BLaER1 (cell line): ENCODE results near the gene LNX1.

Experiments used
- H3K27ac ChIP-seq: shearing (Covaris generic); formaldehyde crosslinking; 2 replicates; pipeline ENCODE4 v1.8.1; 2022
- H3K27me3 ChIP-seq: shearing (Covaris generic); formaldehyde crosslinking; 2 replicates; pipeline ENCODE4 v1.8.1; 2022
- H3K36me3 ChIP-seq: shearing (Covaris generic); formaldehyde crosslinking; 2 replicates; pipeline ENCODE4 v1.8.1; 2022
- H3K4me1 ChIP-seq: shearing (Covaris generic); formaldehyde crosslinking; 2 replicates; pipeline ENCODE4 v1.8.1; 2022
- H3K4me2 ChIP-seq: shearing (Covaris generic); formaldehyde crosslinking; 2 replicates; pipeline ENCODE4 v1.8.1; 2022
- H3K4me3 ChIP-seq: shearing (Covaris generic); formaldehyde crosslinking; 2 replicates; pipeline ENCODE4 v1.8.1; 2022
- H3K9ac ChIP-seq: shearing (Covaris generic); formaldehyde crosslinking; 2 replicates; pipeline ENCODE4 v1.8.1; 2022
- H3K9me3 ChIP-seq: shearing (Covaris generic); formaldehyde crosslinking; 2 replicates; pipeline ENCODE4 v1.8.1; 2022
- H4K20me1 ChIP-seq: shearing (Covaris generic); formaldehyde crosslinking; 2 replicates; pipeline ENCODE4 v1.8.1; 2022
- Cebpa-rat ChIP-seq: shearing (Covaris generic); IDR thresholded peaks from 2 replicates; pipeline ENCODE4 v1.8.1; 2022

Gene LNX1

GRCh38 chr4:53591372-53591892, at the start of gene LNX1:
LNX1 (minus strand) TSS chr4:53591486; CDS start chr4:53574002, 17,484 bp downstream.
- H3K9ac ChIP-seq = no peak within 1 kb of the TSS
- H3K36me3 ChIP-seq = no peaks in the 10 kb centered on the region
- H3K27ac ChIP-seq = no peak within 1 kb of the TSS
- H3K27me3 ChIP-seq = no peaks in the 10 kb centered on the region
- H3K4me1 ChIP-seq = peaks cover 13% of the 10 kb centered on the region
- no peak for TF ChIP-seq Cebpa-rat
- H4K20me1 ChIP-seq = no peaks in the 10 kb centered on the region
- H3K9me3 ChIP-seq = no peaks in the 10 kb centered on the region
- no peak within 1 kb of the TSS for H3K4me3 ChIP-seq
- H3K4me2 ChIP-seq = peak within 1 kb of the TSS; percentile 42

GRCh38 chr4:53640576-53641453, 49.5 kb upstream of the LNX1 start:
- no peak overlapping the region for H3K4me2 ChIP-seq
- no peak overlapping the region for H3K27ac ChIP-seq

GRCh38 chr4:53638919-53639318, 47.6 kb upstream of the LNX1 start:
- no peaks in the 10 kb centered on the region for H4K20me1 ChIP-seq
- no peak for TF ChIP-seq Cebpa-rat
- H3K4me1 ChIP-seq = 0 out of 2 replicates have a peak, but pooled peaks cover 2% of the 10 kb centered on the region

More at GRCh38 chr4:53640576-53641453, 49.5 kb upstream of the LNX1 start:
- Histone ChIP-seq H3K4me1 (no peaks in the 10 kb centered on the region), H4K20me1 (no peaks in the 10 kb centered on the region), H3K27me3 (no peaks in the 10 kb centered on the region), H3K9me3 (no peaks in the 10 kb centered on the region), H3K4me3 (no peak overlapping the region), H3K9ac (no peak overlapping the region), H3K36me3 (no peaks in the 10 kb centered on the region)
- no peak for TF ChIP-seq Cebpa-rat

GRCh38 chr4:53637348-53637747, 46.1 kb upstream of the LNX1 start:
- no peaks in the 10 kb centered on the region for H3K9me3 ChIP-seq
- TF ChIP-seq Cebpa-rat = no peak
- H3K27me3 ChIP-seq = no peaks in the 10 kb centered on the region
- H3K27ac ChIP-seq = no peak overlapping the region
- no peak overlapping the region for H3K9ac ChIP-seq
- no peaks in the 10 kb centered on the region for H3K36me3 ChIP-seq
- H3K4me2 ChIP-seq = no peak overlapping the region
- H3K4me1 ChIP-seq = 0 out of 2 replicates have a peak, but pooled peaks cover 4% of the 10 kb centered on the region
- no peak overlapping the region for H3K4me3 ChIP-seq
- no peaks in the 10 kb centered on the region for H4K20me1 ChIP-seq

More at GRCh38 chr4:53638919-53639318, 47.6 kb upstream of the LNX1 start:
- no peak overlapping the region for H3K27ac ChIP-seq
- no peak overlapping the region for H3K4me3 ChIP-seq
- no peaks in the 10 kb centered on the region for H3K9me3 ChIP-seq
- no peaks in the 10 kb centered on the region for H3K36me3 ChIP-seq
- no peak overlapping the region for H3K4me2 ChIP-seq
- no peaks in the 10 kb centered on the region for H3K27me3 ChIP-seq
- H3K9ac ChIP-seq = no peak overlapping the region

GRCh38 chr4:53635697-53636483, 44.6 kb upstream of the LNX1 start:
- no peak for TF ChIP-seq Cebpa-rat
- no peak overlapping the region for H3K27ac ChIP-seq
- no peak overlapping the region for H3K9ac ChIP-seq
- H3K27me3 ChIP-seq = no peaks in the 10 kb centered on the region
- no peaks in the 10 kb centered on the region for H4K20me1 ChIP-seq
- no peak overlapping the region for H3K4me3 ChIP-seq
- 0 out of 2 replicates have a peak, but pooled peaks cover 4% of the 10 kb centered on the region for H3K4me1 ChIP-seq
- H3K36me3 ChIP-seq = no peaks in the 10 kb centered on the region
- no peaks in the 10 kb centered on the region for H3K9me3 ChIP-seq
- no peak overlapping the region for H3K4me2 ChIP-seq

- no peaks in the 10 kb centered on the region for H3K9me3 ChIP-seq
- H3K27me3 ChIP-seq = no peaks in the 10 kb centered on the region
- H3K36me3 ChIP-seq = no peaks in the 10 kb centered on the region
- peak; percentile 82 for TF ChIP-seq Cebpa-rat
- H3K4me2 ChIP-seq = peak overlapping the region; percentile 8
- H3K9ac ChIP-seq = no peak overlapping the region
- H3K4me1 ChIP-seq = 0 out of 2 replicates have a peak, but pooled peaks cover 4% of the 10 kb centered on the region
- H3K27ac ChIP-seq = no peak overlapping the region
- no peaks in the 10 kb centered on the region for H4K20me1 ChIP-seq
- H3K4me3 ChIP-seq = no peak overlapping the region
Measured at GRCh38 chr4:53633608-53634007, 42.3 kb upstream of the LNX1 start.

GRCh38 chr4:53629296-53629695, 38.0 kb upstream of the LNX1 start:
- H4K20me1 ChIP-seq = no peaks in the 10 kb centered on the region
- TF ChIP-seq Cebpa-rat = no peak
- H3K4me2 ChIP-seq = no peak overlapping the region
- no peaks in the 10 kb centered on the region for H3K9me3 ChIP-seq
- no peak overlapping the region for H3K9ac ChIP-seq
- H3K36me3 ChIP-seq = no peaks in the 10 kb centered on the region
- 0 out of 2 replicates have a peak, but pooled peaks cover 4% of the 10 kb centered on the region for H3K4me1 ChIP-seq
- H3K4me3 ChIP-seq = no peak overlapping the region
- H3K27me3 ChIP-seq = no peaks in the 10 kb centered on the region
- H3K27ac ChIP-seq = no peak overlapping the region

GRCh38 chr4:53626491-53626890, 35.2 kb upstream of the LNX1 start:
- no peaks in the 10 kb centered on the region for H3K4me1 ChIP-seq
- no peaks in the 10 kb centered on the region for H3K27me3 ChIP-seq
- no peaks in the 10 kb centered on the region for H3K36me3 ChIP-seq
- H3K4me2 ChIP-seq = no peak overlapping the region
- no peak overlapping the region for H3K27ac ChIP-seq
- TF ChIP-seq Cebpa-rat = no peak
- no peak overlapping the region for H3K9ac ChIP-seq
- no peak overlapping the region for H3K4me3 ChIP-seq
- no peaks in the 10 kb centered on the region for H4K20me1 ChIP-seq
- no peaks in the 10 kb centered on the region for H3K9me3 ChIP-seq

- no peak for TF ChIP-seq Cebpa-rat
- Histone ChIP-seq H4K20me1 (no peaks in the 10 kb centered on the region), H3K4me1 (no peaks in the 10 kb centered on the region), H3K27ac (no peak overlapping the region), H3K4me3 (no peak overlapping the region), H3K4me2 (no peak overlapping the region), H3K27me3 (no peaks in the 10 kb centered on the region), H3K9me3 (no peaks in the 10 kb centered on the region), H3K36me3 (no peaks in the 10 kb centered on the region), H3K9ac (no peak overlapping the region)
Measured at GRCh38 chr4:53625888-53626287, 34.6 kb upstream of the LNX1 start.
